GM18505 (cell line): ENCODE data around the gene SUFU.

ENCODE experiments used
- ATAC-seq: cut with Tn5 transposase; IDR thresholded peaks from one replicate; pipeline ENCODE4 v1.9.1; 2021; ENCODE audit not compliant: unreplicated experiment
- POLR2A ChIP-seq: IDR thresholded peaks from 4 replicates; pipeline ENCODE4 v1.6.1; 2011; ENCODE audit warnings: borderline replicate concordance; ENCODE audit not compliant: insufficient read depth, insufficient read length; ENCODE audit errors: extremely low read depth

Gene SUFU

GRCh38 chr10:102542800-102543418 is 39.1 kb downstream of the SUFU start:
- no peak for TF ChIP-seq POLR2A
- ATAC-seq: no peak

GRCh38 chr10:102545265-102545871 is 41.6 kb downstream of the SUFU start:
- ATAC-seq: no peak
- no peak for TF ChIP-seq POLR2A

GRCh38 chr10:102545997-102546396 is 42.2 kb downstream of the SUFU start:
- ATAC-seq: no peak
- TF ChIP-seq POLR2A: no peak

- ATAC-seq: no peak
- TF ChIP-seq POLR2A: no peak
Observed at GRCh38 chr10:102546606-102547320, 43.0 kb downstream of the SUFU start.

- no peak for TF ChIP-seq POLR2A
- no peak for ATAC-seq
Observed at GRCh38 chr10:102549549-102549948, 45.8 kb downstream of the SUFU start.

GRCh38 chr10:102550636-102551210 is 47.0 kb downstream of the SUFU start:
- no peak for ATAC-seq
- no peak for TF ChIP-seq POLR2A

GRCh38 chr10:102552533-102552932 is 48.8 kb downstream of the SUFU start:
- TF ChIP-seq POLR2A: no peak
- ATAC-seq: no peak

- no peak for TF ChIP-seq POLR2A
- no peak for ATAC-seq
Observed at GRCh38 chr10:102553771-102554170, 50.0 kb downstream of the SUFU start.

- TF ChIP-seq POLR2A: no peak
- ATAC-seq: no peak
Observed at GRCh38 chr10:102554531-102554930, 50.8 kb downstream of the SUFU start.

- TF ChIP-seq POLR2A: no peak
- ATAC-seq: no peak
Observed at GRCh38 chr10:102555781-102556328, 52.1 kb downstream of the SUFU start.

GRCh38 chr10:102557569-102557968 is 53.8 kb downstream of the SUFU start:
- no peak for TF ChIP-seq POLR2A
- no peak for ATAC-seq

GRCh38 chr10:102559764-102560163 is 56.0 kb downstream of the SUFU start:
- no peak for TF ChIP-seq POLR2A
- ATAC-seq: no peak

- ATAC-seq: no peak
- TF ChIP-seq POLR2A: no peak
Observed at GRCh38 chr10:102564209-102564834, 60.5 kb downstream of the SUFU start.
